Left lung (tissue), 10 donors: ENCODE measurements around the gene UGT1A9. TPM values are rescaled to one million over a fixed set of nuclear protein-coding genes. Genes with fewer than 3 reads are reported as not detected.
A peak's percentile ranks its signal among the peaks of the same experiment; 100 is the strongest.
"Not testable (repeated sequence)": the region's sequence is repeated elsewhere in the genome, so short reads cannot be mapped to it uniquely, and the experiment has no call there.

Experiments
- ATAC-seq: fragments of 200-7000 bp; cut with Tn5 transposase; one replicate; pipeline ENCODE4 v1.9.1; 2020; ENCODE audit warnings: moderate library complexity
- DNase-seq, 4 donors: peaks; one replicate each; pipeline ENCODE4 v3.0.0-alpha.2; 2013 to 2020
- H3K27ac ChIP-seq, 2 donors: fragments of 200-600 bp; sonication (generic) in 1 of 2; one replicate each; pipeline versions ENCODE4 v1.5.0 to v1.8.0; 2020 to 2021
- H3K27me3 ChIP-seq, 2 donors: fragments of 200-600 bp; sonication (generic) in 1 of 2; one replicate each; pipeline versions ENCODE4 v1.5.0 to v1.8.0; 2020 to 2021
- H3K36me3 ChIP-seq, 2 donors: fragments of 200-600 bp; sonication (generic) in 1 of 2; one replicate each; pipeline versions ENCODE4 v1.5.0 to v1.8.0; 2020 to 2021
- H3K4me1 ChIP-seq, 2 donors: fragments of 200-600 bp; one replicate each; pipeline ENCODE4 v1.8.0; 2021
- H3K4me3 ChIP-seq, 2 donors: fragments of 200-600 bp; sonication (generic) in 1 of 2; one replicate each; pipeline versions ENCODE4 v1.5.0 to v1.8.0; 2020 to 2021; ENCODE audit warnings: mild to moderate bottlenecking in 1 of 2
- H3K9me3 ChIP-seq, 2 donors: fragments of 200-600 bp; sonication (generic) in 1 of 2; one replicate each; pipeline versions ENCODE4 v1.5.0 to v1.8.0; 2020 to 2021
- CTCF ChIP-seq, 2 donors: fragments of 200-600 bp; sonication (generic) in 1 of 2; IDR thresholded peaks; one replicate each; pipeline versions ENCODE4 v1.5.0 to v1.8.0; 2021; ENCODE audit warnings: antibody characterized with exemption in 2 of 2
- intact Hi-C, 2 donors: fragments of 100-400 bp; cut with DNase I; formaldehyde crosslinking; loops; one replicate each; pipeline versions ENCODE4 v1.11.2 to v1.14.2; 2022
- polyA plus RNA-seq, 6 donors: library from polyadenylated mRNA; unstranded; fragments of 120-200 nt; gene quantifications; one replicate each; pipeline ENCODE4 v1.2.1, GENCODE V29; 2013; ENCODE audit not compliant: insufficient read length in 6 of 6
- total RNA-seq, 2 donors: library from RNA; stranded (reverse); fragmentation: NEBNext Ultra II Directional; extraction: Animal tissue kit (Norgen Biotek cat#: 25700); gene quantifications; one replicate each; pipeline ENCODE4 v1.2.1, GENCODE V29; 2021
- donor health status: DM: no; HTN: yes; CAD: no.
- donor health status: DM: no; HTN: no; CAD: no.

Gene UGT1A9
- total and polyA plus RNA-seq, 8 donors, result not detected

GRCh38 chr2:233740870-233741269 lies 69.2 kb downstream of the UGT1A9 start:
- no peak overlapping the region for H3K4me3 ChIP-seq
- H3K4me1 ChIP-seq, result no peaks in the 10 kb centered on the region
- DNase-seq (no peak), ATAC-seq (no peak)
- no peaks in the 10 kb centered on the region for H3K36me3 ChIP-seq
- peaks cover 0 to 18% of the 10 kb centered on the region in 2 donors for H3K27me3 ChIP-seq
- H3K9me3 ChIP-seq, result no peaks in the 10 kb centered on the region
- H3K27ac ChIP-seq, result no peak overlapping the region
- intact Hi-C loops, result no loop called here
- no peak for TF ChIP-seq CTCF (IDR thresholded peaks at IDR 0.05)

- H3K4me1 ChIP-seq, result no peaks in the 10 kb centered on the region
- H3K36me3 ChIP-seq, result no peaks in the 10 kb centered on the region
- no peak overlapping the region for H3K4me3 ChIP-seq
- no peaks in the 10 kb centered on the region for H3K9me3 ChIP-seq
- no peak for TF ChIP-seq CTCF (IDR thresholded peaks at IDR 0.05)
- peaks cover 0 to 5% of the 10 kb centered on the region in 2 donors for H3K27me3 ChIP-seq
- H3K27ac ChIP-seq, result no peak overlapping the region
- ATAC-seq, result no peak
- intact Hi-C loops, result no loop called here
- peak in 1 of 4 donors; percentile 73 for DNase-seq
Measured at GRCh38 chr2:233743464-233744259, 72.0 kb downstream of the UGT1A9 start.

- no peaks in the 10 kb centered on the region for H3K9me3 ChIP-seq
Measured at GRCh38 chr2:233745073-233745755, 73.5 kb downstream of the UGT1A9 start.

GRCh38 chr2:233745838-233746237 lies 74.1 kb downstream of the UGT1A9 start:
- DNase-seq, intact Hi-C loops, H3K27ac ChIP-seq, H3K36me3 ChIP-seq, H3K4me1 ChIP-seq, H3K27me3 ChIP-seq, H3K9me3 ChIP-seq, ATAC-seq, H3K4me3 ChIP-seq: not testable (repeated sequence)

More at GRCh38 chr2:233745073-233745755, 73.5 kb downstream of the UGT1A9 start:
- Histone ChIP-seq H3K36me3 (no peaks in the 10 kb centered on the region), H3K4me1 (no peaks in the 10 kb centered on the region), H3K4me3 (no peak overlapping the region), H3K27me3 (peaks cover 0 to 5% of the 10 kb centered on the region in 2 donors), H3K27ac (no peak overlapping the region)
- no peak for ATAC-seq
- DNase-seq, result no peak
- intact Hi-C loops, result no loop called here
- no peak for TF ChIP-seq CTCF (IDR thresholded peaks at IDR 0.05)

- H3K27me3 ChIP-seq, result peaks cover 0 to 5% of the 10 kb centered on the region in 2 donors
- intact Hi-C loops, result no loop called here
- H3K9me3 ChIP-seq, result peaks cover 0 to 11% of the 10 kb centered on the region in 2 donors
- DNase-seq, result no peak
- H3K36me3 ChIP-seq, result no peaks in the 10 kb centered on the region
- no peak for ATAC-seq
- no peaks in the 10 kb centered on the region for H3K4me1 ChIP-seq
- TF ChIP-seq CTCF (IDR thresholded peaks at IDR 0.05), result no peak
- no peak overlapping the region for H3K27ac ChIP-seq
- no peak overlapping the region for H3K4me3 ChIP-seq
Measured at GRCh38 chr2:233746475-233747282, 75.0 kb downstream of the UGT1A9 start.
